ENCODE results near the gene RNF2.

Gene RNF2

DNA sequence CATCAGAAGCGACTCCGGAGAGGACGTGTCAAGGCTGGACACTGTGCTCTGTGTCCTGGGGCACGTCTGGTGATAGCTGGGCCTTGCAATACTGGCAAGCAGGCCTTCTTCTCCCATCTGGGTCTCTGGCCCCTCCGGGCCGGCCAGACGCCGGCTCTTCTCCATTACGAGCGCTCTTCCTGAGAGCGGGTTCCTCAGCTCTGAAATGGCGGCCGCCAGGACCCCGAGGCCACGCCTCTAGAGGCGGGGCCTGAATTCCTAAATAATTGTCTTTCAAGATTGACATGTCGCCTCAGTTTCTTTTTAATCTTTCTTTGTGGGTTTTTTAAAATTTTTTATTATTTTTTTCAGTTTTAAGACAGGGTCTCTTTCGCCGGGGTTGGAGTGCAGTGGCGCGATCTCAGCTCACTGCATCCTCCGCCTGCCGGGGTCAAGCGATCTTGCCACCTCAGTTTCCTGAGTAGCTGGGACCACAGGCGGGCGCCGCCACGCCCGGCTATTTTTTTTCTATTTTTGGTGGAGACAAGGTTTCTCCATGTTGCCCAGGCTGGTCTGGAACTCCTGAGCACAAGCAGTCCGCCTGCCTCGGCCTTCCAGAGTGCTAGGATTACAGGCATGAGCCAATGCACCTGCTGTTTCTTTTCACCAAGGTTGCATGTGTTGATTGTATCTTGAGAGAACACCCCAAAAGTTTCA lies 9.2 kb downstream of the RNF2 start:
- Histone ChIP-seq H2AFZ (ENCODE audit: insufficient read depth, low read length, poor library complexity) (no peak overlapping the region), H3K36me3 (ENCODE audit: control insufficient read depth in 1 of 2, insufficient read depth in 2 of 2, low read length in 2 of 2) (peaks cover 3 to 4% of the 10 kb centered on the region in 2 experiments), H3K9ac (ENCODE audit: low read length) (no peak overlapping the region), H3K4me3 (ENCODE audit: low read depth, low read length) (no peak overlapping the region), H2BK120ac (ENCODE audit: insufficient read depth, low read length, poor library complexity) (no peak overlapping the region), H2AK5ac (ENCODE audit: low read length) (no peak overlapping the region), H3K18ac (ENCODE audit: low read length) (no peak overlapping the region), H4K91ac (ENCODE audit: low read depth, low read length) (no peak overlapping the region), H2BK12ac (ENCODE audit: low read length) (no peak overlapping the region), H3K23ac (ENCODE audit: low read length) (no peak overlapping the region), H3K79me2 (ENCODE audit: control insufficient read depth, insufficient read depth, low read length, poor library complexity) (peaks cover 16% of the 10 kb centered on the region), H3K27me3 (ENCODE audit: insufficient read depth, low read length) (no peaks in the 10 kb centered on the region), H2BK5ac (ENCODE audit: low read depth, low read length, poor library complexity) (no peak overlapping the region), H3K27ac (ENCODE audit: low read depth, low read length) (no peak overlapping the region), H4K8ac (ENCODE audit: low read depth, low read length) (no peak overlapping the region), H3K14ac (ENCODE audit: low read length) (no peak overlapping the region), H3K79me1 (ENCODE audit: low read length) (no peaks in the 10 kb centered on the region), H3K4me1 (ENCODE audit: control insufficient read depth in 1 of 2, insufficient read depth in 2 of 2, low read length in 2 of 2) (peaks cover 0 to 3% of the 10 kb centered on the region in 2 experiments), H3K4me2 (ENCODE audit: low read length) (no peak overlapping the region), H3K4ac (ENCODE audit: low read depth, low read length) (peak overlapping the region; percentile 86), H3K9me3 (ENCODE audit: insufficient read depth, low read depth, low read length) (no peaks in the 10 kb centered on the region), H4K12ac (ENCODE audit: low read depth, low read length) (no peak overlapping the region)
- peak; percentile 44 to 61 for DNase-seq
- no CpG with 5 or more reads among the region's 31 CpGs for WGBS (ENCODE audit: extremely low coverage, insufficient coverage, insufficient read length)

DNA sequence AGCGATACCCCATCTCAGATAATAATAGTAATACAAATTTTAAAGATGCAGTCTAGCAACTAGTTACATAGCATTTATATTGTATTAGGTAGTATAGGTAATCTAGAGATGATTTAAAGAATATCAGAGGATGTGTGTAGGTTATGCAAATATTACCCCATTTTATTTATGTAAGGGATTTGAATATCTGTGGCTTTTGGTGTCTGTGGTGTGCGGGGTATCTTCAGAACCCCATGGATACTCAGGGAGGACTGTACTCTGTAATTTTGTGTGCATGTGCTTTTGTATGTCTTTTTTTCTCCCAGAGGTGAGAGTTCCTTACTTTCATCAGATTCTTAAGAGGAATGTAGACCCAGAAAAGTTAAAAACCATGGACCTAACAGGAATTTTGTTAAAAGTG lies 12.8 kb downstream of the RNF2 start:
- H3K27me3 ChIP-seq (ENCODE audit: insufficient read depth, low read length) = no peaks in the 10 kb centered on the region
- H2BK120ac ChIP-seq (ENCODE audit: insufficient read depth, low read length, poor library complexity) = no peak overlapping the region
- H4K12ac ChIP-seq (ENCODE audit: low read depth, low read length) = no peak overlapping the region
- no peak overlapping the region for H3K27ac ChIP-seq (ENCODE audit: low read depth, low read length)
- no peak overlapping the region for H3K9ac ChIP-seq (ENCODE audit: low read length)
- no peak overlapping the region for H2AK5ac ChIP-seq (ENCODE audit: low read length)
- H4K8ac ChIP-seq (ENCODE audit: low read depth, low read length) = no peak overlapping the region
- no peak overlapping the region for H4K91ac ChIP-seq (ENCODE audit: low read depth, low read length)
- H3K4me2 ChIP-seq (ENCODE audit: low read length) = no peak overlapping the region
- no peak overlapping the region for H3K14ac ChIP-seq (ENCODE audit: low read length)
- H3K79me2 ChIP-seq (ENCODE audit: control insufficient read depth, insufficient read depth, low read length, poor library complexity) = peaks cover 11% of the 10 kb centered on the region
- H3K4ac ChIP-seq (ENCODE audit: low read depth, low read length) = peak overlapping the region; percentile 89
- peaks cover 3 to 4% of the 10 kb centered on the region in 2 experiments for H3K36me3 ChIP-seq (ENCODE audit: control insufficient read depth in 1 of 2, insufficient read depth in 2 of 2, low read length in 2 of 2)
- no peak overlapping the region for H3K4me3 ChIP-seq (ENCODE audit: low read depth, low read length)
- no peak overlapping the region for H2BK12ac ChIP-seq (ENCODE audit: low read length)
- no peak overlapping the region for H3K18ac ChIP-seq (ENCODE audit: low read length)
- no CpG with 5 or more reads among the region's 2 CpGs for WGBS (ENCODE audit: extremely low coverage, insufficient coverage, insufficient read length)
- no peak overlapping the region for H3K23ac ChIP-seq (ENCODE audit: low read length)
- H3K79me1 ChIP-seq (ENCODE audit: low read length) = no peaks in the 10 kb centered on the region
- peaks cover 0 to 3% of the 10 kb centered on the region in 2 experiments for H3K4me1 ChIP-seq (ENCODE audit: control insufficient read depth in 1 of 2, insufficient read depth in 2 of 2, low read length in 2 of 2)
- no peak overlapping the region for H2BK5ac ChIP-seq (ENCODE audit: low read depth, low read length, poor library complexity)
- no peak overlapping the region for H2AFZ ChIP-seq (ENCODE audit: insufficient read depth, low read length, poor library complexity)
- H3K9me3 ChIP-seq (ENCODE audit: insufficient read depth, low read depth, low read length) = no peaks in the 10 kb centered on the region
- DNase-seq = no peak

DNA sequence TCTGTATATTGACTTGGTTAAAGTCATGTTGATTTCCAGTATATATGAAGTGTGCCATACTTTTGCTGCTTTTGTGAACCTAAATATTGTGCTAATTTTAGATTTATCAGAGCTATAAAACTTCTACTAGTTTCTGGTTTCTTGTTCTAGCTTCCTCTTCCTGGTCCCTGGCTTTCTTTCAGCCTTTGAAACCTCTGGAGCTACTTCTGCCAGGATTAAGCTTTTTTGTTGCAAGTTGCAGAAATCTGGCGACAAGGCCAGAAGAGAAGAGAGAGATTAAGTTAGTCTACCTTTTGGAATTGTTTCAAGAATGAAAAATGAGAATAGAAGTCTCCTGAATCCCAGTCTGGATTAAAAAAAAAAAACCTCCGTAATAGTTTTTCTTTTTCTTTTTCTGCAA lies 13.5 kb downstream of the RNF2 start:
- H3K23ac ChIP-seq (ENCODE audit: low read length) = no peak overlapping the region
- no peak overlapping the region for H3K18ac ChIP-seq (ENCODE audit: low read length)
- H2AFZ ChIP-seq (ENCODE audit: insufficient read depth, low read length, poor library complexity) = no peak overlapping the region
- WGBS (ENCODE audit: extremely low coverage, insufficient coverage, insufficient read length) = no CpG with 5 or more reads among the region's 2 CpGs
- H3K79me2 ChIP-seq (ENCODE audit: control insufficient read depth, insufficient read depth, low read length, poor library complexity) = peaks cover 10% of the 10 kb centered on the region
- H3K36me3 ChIP-seq (ENCODE audit: control insufficient read depth in 1 of 2, insufficient read depth in 2 of 2, low read length in 2 of 2) = peaks cover 3 to 4% of the 10 kb centered on the region in 2 experiments
- no peak overlapping the region for H2BK5ac ChIP-seq (ENCODE audit: low read depth, low read length, poor library complexity)
- no peak overlapping the region for H2BK12ac ChIP-seq (ENCODE audit: low read length)
- H3K4me3 ChIP-seq (ENCODE audit: low read depth, low read length) = no peak overlapping the region
- H2BK120ac ChIP-seq (ENCODE audit: insufficient read depth, low read length, poor library complexity) = no peak overlapping the region
- H3K27me3 ChIP-seq (ENCODE audit: insufficient read depth, low read length) = no peaks in the 10 kb centered on the region
- H4K91ac ChIP-seq (ENCODE audit: low read depth, low read length) = no peak overlapping the region
- H2AK5ac ChIP-seq (ENCODE audit: low read length) = no peak overlapping the region
- no peak overlapping the region for H3K27ac ChIP-seq (ENCODE audit: low read depth, low read length)
- DNase-seq = no peak
- H3K14ac ChIP-seq (ENCODE audit: low read length) = no peak overlapping the region
- no peaks in the 10 kb centered on the region for H3K79me1 ChIP-seq (ENCODE audit: low read length)
- no peaks in the 10 kb centered on the region for H3K9me3 ChIP-seq (ENCODE audit: insufficient read depth, low read depth, low read length)
- no peak overlapping the region for H3K9ac ChIP-seq (ENCODE audit: low read length)
- no peak overlapping the region for H3K4me2 ChIP-seq (ENCODE audit: low read length)
- no peak overlapping the region for H4K12ac ChIP-seq (ENCODE audit: low read depth, low read length)
- peaks cover 0 to 3% of the 10 kb centered on the region in 2 experiments for H3K4me1 ChIP-seq (ENCODE audit: control insufficient read depth in 1 of 2, insufficient read depth in 2 of 2, low read length in 2 of 2)
- no peak overlapping the region for H3K4ac ChIP-seq (ENCODE audit: low read depth, low read length)
- H4K8ac ChIP-seq (ENCODE audit: low read depth, low read length) = no peak overlapping the region

DNA sequence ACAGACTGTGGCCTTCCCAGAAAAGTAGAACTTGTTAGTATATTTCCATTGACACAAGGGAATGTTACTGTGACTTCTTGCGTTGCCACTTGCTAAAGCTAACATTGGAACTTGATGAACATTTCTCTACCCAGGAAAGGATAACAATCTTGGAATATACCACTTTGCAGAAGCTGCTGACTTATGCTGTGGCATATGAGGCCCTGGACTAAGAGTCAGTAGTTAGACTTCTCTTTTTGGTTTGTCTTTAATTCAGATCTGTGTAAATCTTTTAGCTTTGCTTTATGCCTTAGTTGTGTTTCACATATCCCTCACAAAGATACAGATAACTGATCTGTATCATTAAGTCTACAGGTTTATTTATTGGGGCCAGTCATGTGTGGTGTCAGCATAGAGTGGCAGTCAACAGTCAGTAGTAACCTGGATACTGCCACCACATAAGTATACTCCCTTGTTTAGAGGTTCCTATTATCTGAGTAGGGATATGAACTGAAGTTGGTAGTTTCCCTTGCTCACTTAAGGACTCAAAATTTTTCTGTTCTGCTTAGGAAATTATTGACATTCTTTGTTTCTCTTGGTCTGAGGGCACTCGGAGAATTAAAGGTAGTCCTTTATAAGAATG lies 14.7 kb downstream of the RNF2 start:
- Histone ChIP-seq H3K9ac (ENCODE audit: low read length) (no peak overlapping the region), H4K91ac (ENCODE audit: low read depth, low read length) (no peak overlapping the region), H3K79me2 (ENCODE audit: control insufficient read depth, insufficient read depth, low read length, poor library complexity) (peaks cover 7% of the 10 kb centered on the region), H3K27me3 (ENCODE audit: insufficient read depth, low read length) (no peaks in the 10 kb centered on the region), H4K8ac (ENCODE audit: low read depth, low read length) (no peak overlapping the region), H3K36me3 (ENCODE audit: control insufficient read depth in 1 of 2, insufficient read depth in 2 of 2, low read length in 2 of 2) (no peaks in the 10 kb centered on the region), H3K18ac (ENCODE audit: low read length) (no peak overlapping the region), H2BK120ac (ENCODE audit: insufficient read depth, low read length, poor library complexity) (no peak overlapping the region), H3K4me3 (ENCODE audit: low read depth, low read length) (no peak overlapping the region), H2BK5ac (ENCODE audit: low read depth, low read length, poor library complexity) (no peak overlapping the region), H3K14ac (ENCODE audit: low read length) (no peak overlapping the region), H2AFZ (ENCODE audit: insufficient read depth, low read length, poor library complexity) (no peak overlapping the region), H4K12ac (ENCODE audit: low read depth, low read length) (no peak overlapping the region), H3K4ac (ENCODE audit: low read depth, low read length) (peak overlapping the region; percentile 89), H3K4me1 (ENCODE audit: control insufficient read depth in 1 of 2, insufficient read depth in 2 of 2, low read length in 2 of 2) (peaks cover 0 to 3% of the 10 kb centered on the region in 2 experiments), H3K23ac (ENCODE audit: low read length) (no peak overlapping the region), H2BK12ac (ENCODE audit: low read length) (no peak overlapping the region), H3K4me2 (ENCODE audit: low read length) (no peak overlapping the region), H2AK5ac (ENCODE audit: low read length) (no peak overlapping the region), H3K79me1 (ENCODE audit: low read length) (no peaks in the 10 kb centered on the region), H3K9me3 (ENCODE audit: insufficient read depth, low read depth, low read length) (no peaks in the 10 kb centered on the region), H3K27ac (ENCODE audit: low read depth, low read length) (no peak overlapping the region)
- WGBS (ENCODE audit: extremely low coverage, insufficient coverage, insufficient read length) = no CpG with 5 or more reads among the region's 2 CpGs
- DNase-seq = peak in 1 of 2 donors; percentile 6

Measured in trophoblast cell (in vitro differentiated cells and primary cell).